Measurements from ENCODE around the gene ATF1.
"Not testable (repeated sequence)": the region's sequence is repeated elsewhere in the genome, so short reads cannot be mapped to it uniquely, and the experiment has no call there.

The ATF1 gene

GRCh38 chr12:50868881-50869280 is 105.0 kb downstream of the ATF1 start:
- DNase-seq, result not testable (repeated sequence)

Measured in CD4-positive, alpha-beta T cell treated with Interleukin-21 for 1 hour (primary cell).